ENCODE measurements around the gene CLPTM1L.
"Not testable (repeated sequence)": the region's sequence is repeated elsewhere in the genome, so short reads cannot be mapped to it uniquely, and the experiment has no call there.

CLPTM1L gene

DNA sequence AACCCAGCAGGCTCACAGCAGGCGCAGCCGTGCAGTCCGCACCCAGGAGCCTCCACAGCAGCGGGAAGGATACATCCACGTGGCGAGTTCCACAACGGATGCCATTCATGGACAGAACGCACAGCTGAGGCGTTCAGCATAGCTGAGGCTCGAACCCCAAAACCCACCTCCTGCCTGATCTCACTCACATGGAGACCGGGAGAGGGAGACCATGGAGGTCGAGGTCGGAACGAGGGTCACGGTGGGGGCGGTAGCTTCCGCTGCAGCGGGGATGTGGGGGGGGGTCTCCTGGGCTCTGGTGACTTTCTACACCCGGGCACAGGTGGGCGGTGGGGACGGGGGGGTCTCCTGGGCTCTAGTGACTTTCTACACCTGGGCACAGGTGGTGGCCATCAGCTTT, 67.6 kb downstream of the CLPTM1L start:
- no peak overlapping the region for H3K4me3 ChIP-seq (ENCODE audit: low read depth, low read length)
- TF ChIP-seq, protein P1, sequence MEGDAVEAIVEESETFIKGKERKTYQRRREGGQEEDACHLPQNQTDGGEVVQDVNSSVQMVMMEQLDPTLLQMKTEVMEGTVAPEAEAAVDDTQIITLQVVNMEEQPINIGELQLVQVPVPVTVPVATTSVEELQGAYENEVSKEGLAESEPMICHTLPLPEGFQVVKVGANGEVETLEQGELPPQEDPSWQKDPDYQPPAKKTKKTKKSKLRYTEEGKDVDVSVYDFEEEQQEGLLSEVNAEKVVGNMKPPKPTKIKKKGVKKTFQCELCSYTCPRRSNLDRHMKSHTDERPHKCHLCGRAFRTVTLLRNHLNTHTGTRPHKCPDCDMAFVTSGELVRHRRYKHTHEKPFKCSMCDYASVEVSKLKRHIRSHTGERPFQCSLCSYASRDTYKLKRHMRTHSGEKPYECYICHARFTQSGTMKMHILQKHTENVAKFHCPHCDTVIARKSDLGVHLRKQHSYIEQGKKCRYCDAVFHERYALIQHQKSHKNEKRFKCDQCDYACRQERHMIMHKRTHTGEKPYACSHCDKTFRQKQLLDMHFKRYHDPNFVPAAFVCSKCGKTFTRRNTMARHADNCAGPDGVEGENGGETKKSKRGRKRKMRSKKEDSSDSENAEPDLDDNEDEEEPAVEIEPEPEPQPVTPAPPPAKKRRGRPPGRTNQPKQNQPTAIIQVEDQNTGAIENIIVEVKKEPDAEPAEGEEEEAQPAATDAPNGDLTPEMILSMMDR (IDR thresholded peaks at IDR 0.05; ENCODE audit: borderline replicate concordance, insufficient read depth, low read depth, low read length): no peak

DNA sequence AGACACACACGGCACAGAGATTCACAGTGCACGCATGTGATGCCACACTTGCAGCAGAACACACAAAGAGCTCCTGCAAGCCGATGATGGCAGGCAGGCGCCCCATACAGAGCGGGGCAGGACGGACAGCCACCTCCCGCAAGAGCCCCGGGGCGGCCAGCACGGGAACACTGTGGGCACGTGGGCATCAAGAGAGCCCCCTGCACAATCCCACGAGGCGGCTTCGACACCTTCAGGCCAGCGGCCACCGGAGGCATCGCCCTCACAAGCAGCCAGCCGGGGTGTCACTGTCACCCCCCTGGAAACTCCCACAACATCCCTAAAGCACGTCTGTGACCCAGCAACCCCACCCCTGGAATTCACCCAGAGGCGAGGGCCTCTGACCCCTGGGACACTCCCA, 68.0 kb downstream of the CLPTM1L start:
- TF ChIP-seq, protein P1 (IDR thresholded peaks at IDR 0.05; ENCODE audit: borderline replicate concordance, insufficient read depth, low read depth, low read length): no peak
- H3K4me3 ChIP-seq (ENCODE audit: low read depth, low read length): no peak overlapping the region

DNA sequence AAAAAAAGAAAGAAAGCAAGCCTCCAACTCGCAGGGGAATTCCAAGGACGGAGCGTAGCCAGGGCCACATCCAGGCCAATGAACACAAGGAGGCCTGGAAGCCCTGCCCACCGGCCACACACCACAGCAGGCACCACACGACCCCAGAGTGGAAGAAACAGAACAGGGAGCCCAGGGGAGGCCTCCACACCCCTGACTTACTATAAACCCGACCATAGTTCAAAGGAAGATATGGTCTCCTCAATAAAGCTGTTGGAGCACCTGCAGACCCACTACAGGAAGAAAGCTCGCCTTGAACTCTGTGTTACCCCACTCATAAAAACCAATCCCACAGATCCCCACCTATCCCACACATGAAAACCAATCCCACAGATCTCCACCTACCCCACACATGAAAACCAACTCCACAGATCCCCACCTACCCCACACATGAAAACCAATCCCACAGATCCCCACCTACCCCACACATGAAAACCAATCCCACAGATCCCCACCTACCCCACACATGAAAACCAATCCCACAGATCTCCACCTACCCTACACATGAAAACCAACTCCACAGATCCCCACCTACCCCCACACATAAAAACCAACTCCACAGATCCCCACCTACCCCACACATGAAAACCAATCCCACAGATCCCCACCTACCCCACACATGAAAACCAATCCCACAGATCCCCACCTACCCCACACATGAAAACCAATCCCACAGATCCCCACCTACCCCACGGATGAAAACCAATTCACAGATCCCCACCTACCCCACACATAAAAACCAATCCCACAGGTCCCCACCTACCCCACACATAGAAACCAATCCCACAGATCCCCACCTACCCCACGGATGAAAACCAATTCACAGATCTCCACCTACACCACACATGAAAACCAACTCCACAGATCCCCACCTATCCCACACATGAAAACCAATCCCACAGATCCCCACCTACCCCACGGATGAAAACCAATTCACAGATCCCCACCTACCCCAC, 69.2 kb downstream of the CLPTM1L start:
- H3K4me3 ChIP-seq (ENCODE audit: low read depth, low read length): not testable (repeated sequence)

DNA sequence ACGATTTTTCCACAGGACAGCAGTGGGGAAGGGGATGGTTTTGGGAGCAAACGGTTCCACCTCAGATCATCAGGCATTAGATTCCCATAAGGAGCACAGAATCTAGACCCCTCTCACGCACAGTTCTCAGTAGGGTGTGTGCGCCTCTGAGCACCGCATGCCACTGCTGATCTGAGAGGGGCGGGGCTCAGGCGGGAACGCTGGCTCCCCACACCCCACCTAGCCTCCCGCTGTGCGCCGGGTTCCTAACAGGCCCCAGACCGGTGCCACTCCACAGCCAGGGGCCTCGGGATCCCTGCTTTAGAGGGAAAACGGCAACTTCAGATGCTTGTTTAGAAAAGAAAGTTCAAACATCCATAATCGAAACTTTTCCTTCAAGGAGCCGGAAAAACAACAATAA, 70.4 kb downstream of the CLPTM1L start:
- TF ChIP-seq, protein P1 (IDR thresholded peaks at IDR 0.05; ENCODE audit: borderline replicate concordance, insufficient read depth, low read depth, low read length): no peak
- H3K4me3 ChIP-seq (ENCODE audit: low read depth, low read length): no peak overlapping the region

DNA sequence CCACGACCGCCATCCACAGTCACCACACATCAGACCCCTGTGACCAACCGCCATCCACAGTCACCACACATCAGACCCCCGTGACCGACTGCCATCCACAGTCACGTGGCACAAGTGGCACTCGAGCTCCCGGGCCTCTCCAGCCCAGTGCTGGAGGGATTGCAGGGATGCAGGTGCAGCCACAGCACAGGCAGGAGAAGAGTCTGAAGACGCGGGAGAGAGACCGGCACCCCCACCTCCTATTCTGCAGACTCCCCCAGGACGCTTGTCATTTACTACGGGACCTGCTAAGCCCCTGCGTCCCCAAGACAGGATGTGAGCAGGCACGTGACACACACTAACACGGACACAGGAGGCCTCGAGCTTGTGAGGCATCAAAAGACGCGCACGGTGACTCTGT, 71.2 kb downstream of the CLPTM1L start:
- H3K4me3 ChIP-seq (ENCODE audit: low read depth, low read length): no peak overlapping the region
- TF ChIP-seq, protein P1 (IDR thresholded peaks at IDR 0.05; ENCODE audit: borderline replicate concordance, insufficient read depth, low read depth, low read length): no peak

DNA sequence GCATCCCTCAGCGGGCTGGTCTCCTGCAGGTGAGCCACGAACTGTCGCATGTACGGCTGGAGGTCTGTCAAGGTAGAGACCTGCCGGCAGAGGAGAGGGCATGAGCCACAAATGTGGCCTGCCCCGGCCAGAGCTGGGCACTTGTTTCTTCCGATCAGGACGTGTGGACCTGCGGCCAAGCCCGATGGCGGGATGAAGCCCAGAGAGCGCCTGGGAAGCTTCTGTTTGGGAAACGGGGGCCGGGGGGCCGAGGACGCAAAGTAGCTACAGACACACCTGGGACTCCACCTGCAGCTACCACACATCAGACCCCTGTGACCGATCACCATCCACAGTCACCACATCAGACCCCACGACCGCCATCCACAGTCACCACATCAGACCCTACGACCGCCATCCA, 72.7 kb downstream of the CLPTM1L start:
- no peak overlapping the region for H3K4me3 ChIP-seq (ENCODE audit: low read depth, low read length)
- TF ChIP-seq, protein P1 (IDR thresholded peaks at IDR 0.05; ENCODE audit: borderline replicate concordance, insufficient read depth, low read depth, low read length): no peak

DNA sequence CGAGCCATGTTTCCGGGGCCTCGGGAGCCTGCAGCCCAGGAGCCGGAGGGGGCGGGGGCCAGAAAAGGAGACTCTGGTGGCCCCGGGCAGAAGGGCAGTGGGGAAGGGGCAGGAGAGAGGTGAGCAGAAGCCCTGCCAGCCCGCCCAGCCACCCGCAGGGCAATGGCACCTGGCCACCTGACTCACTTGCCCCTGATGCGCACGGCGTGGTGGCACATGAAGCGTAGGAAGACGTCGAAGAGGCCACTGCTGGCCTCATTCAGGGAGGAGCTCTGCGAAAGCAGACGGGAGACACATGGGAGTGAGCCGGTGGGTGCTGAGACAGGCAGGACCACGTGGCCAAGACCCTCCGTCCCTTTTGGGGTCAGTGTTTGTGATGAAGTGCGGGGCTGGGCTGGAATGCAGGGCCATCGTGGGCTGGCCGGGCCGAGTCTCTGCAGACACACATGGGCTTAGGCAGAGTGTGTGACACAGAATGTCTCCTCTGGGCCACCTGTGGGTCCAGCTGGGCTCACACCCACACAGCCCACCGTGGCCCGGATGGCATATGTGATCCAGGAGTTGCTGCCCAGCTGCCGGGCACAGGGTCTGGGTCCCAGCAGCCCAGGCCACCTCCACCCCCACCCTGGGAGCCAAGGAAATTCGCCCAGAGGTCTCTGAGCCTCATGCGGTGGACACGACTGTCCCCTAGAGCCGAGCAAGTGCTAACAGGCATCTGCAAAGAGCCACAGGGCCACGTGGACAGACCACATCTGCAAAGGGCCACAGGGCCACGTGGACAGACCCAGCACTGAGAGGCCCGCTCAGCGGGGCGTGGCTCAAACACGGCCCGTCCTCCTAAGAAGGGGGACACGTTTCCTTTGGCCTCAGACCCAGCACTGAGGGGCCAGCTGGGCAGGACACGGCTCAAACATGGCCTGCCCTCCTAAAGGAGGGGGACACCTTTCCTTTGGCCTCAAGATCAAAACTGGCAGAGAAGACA, 73.7 kb downstream of the CLPTM1L start:
- TF ChIP-seq, protein P1 (IDR thresholded peaks at IDR 0.05; ENCODE audit: borderline replicate concordance, insufficient read depth, low read depth, low read length): no peak
- H3K4me3 ChIP-seq (ENCODE audit: low read depth, low read length): no peak overlapping the region
